Keratinocyte (primary cell): ENCODE results near the gene CDYL. TPM values are rescaled to one million over a fixed set of nuclear protein-coding genes. Genes with fewer than 3 reads are reported as not detected.

Experiments used
- DNase-seq: peaks from one replicate; pipeline ENCODE4 v3.0.0-alpha.2; 2011; ENCODE audit warnings: low read depth, missing footprints, low spot score
- FAIRE-seq: peaks from 2 replicates; lab custom pipeline; 2011; peaks lifted over from hg19 to GRCh38; lab: Jason Lieb, UNC
- H2AFZ ChIP-seq: 2 replicates; pipeline ENCODE4 v1.6.0; 2012; ENCODE audit warnings: low read length, control low read depth, inconsistent platforms; ENCODE audit not compliant: control insufficient read depth
- H3K27ac ChIP-seq: 2 replicates; pipeline ENCODE4 v1.5.1; 2011; ENCODE audit warnings: low read length; ENCODE audit not compliant: control insufficient read depth, insufficient read depth
- H3K27me3 ChIP-seq: 3 replicates; pipeline ENCODE4 v1.6.0; 2011; ENCODE audit warnings: low read length; ENCODE audit not compliant: control insufficient read depth, insufficient read depth; ENCODE audit errors: extremely low read depth
- H3K36me3 ChIP-seq, 2 experiments: 2 replicates in 1 of 2; 3 replicates in 1 of 2; pipeline ENCODE4 v1.5.1; 2011; ENCODE audit warnings: low read length in 2 of 2, mild to moderate bottlenecking in 1 of 2; ENCODE audit not compliant: control insufficient read depth in 2 of 2, insufficient read depth in 2 of 2; ENCODE audit errors: extremely low read depth in 1 of 2
- H3K4me1 ChIP-seq: 3 replicates; pipeline ENCODE4 v1.5.1; 2011; ENCODE audit warnings: low read length; ENCODE audit not compliant: control insufficient read depth, insufficient read depth; ENCODE audit errors: extremely low read depth
- H3K4me2 ChIP-seq: 3 replicates; pipeline ENCODE4 v1.6.0; 2011; ENCODE audit warnings: low read depth, low read length; ENCODE audit not compliant: control insufficient read depth, insufficient read depth; ENCODE audit errors: extremely low read depth
- H3K4me3 ChIP-seq, 3 experiments: fragments of 200-600 bp in 1 of 3; sonication (generic) in 1 of 3; 2 replicates in 2 of 3; 3 replicates in 1 of 3; pipeline ENCODE4 v1.5.1; 2011 to 2016; ENCODE audit warnings: low read length in 3 of 3, mild to moderate bottlenecking in 3 of 3, control low read depth in 2 of 3, inconsistent platforms in 1 of 3, low read depth in 1 of 3, mixed read lengths in 1 of 3, mixed run types in 1 of 3, moderate library complexity in 1 of 3; ENCODE audit not compliant: control insufficient read depth in 2 of 3, insufficient read depth in 2 of 3; ENCODE audit errors: extremely low read depth in 1 of 3
- H3K79me2 ChIP-seq: 2 replicates; pipeline ENCODE4 v1.6.0; 2012; ENCODE audit warnings: low read length; ENCODE audit not compliant: control insufficient read depth, insufficient read depth
- H3K9ac ChIP-seq: 3 replicates; pipeline ENCODE4 v1.6.0; 2011; ENCODE audit warnings: low read length; ENCODE audit not compliant: control insufficient read depth, insufficient read depth; ENCODE audit errors: extremely low read depth
- H3K9me1 ChIP-seq: 3 replicates; pipeline ENCODE4 v1.6.0; 2011; ENCODE audit warnings: low read length; ENCODE audit not compliant: control insufficient read depth, insufficient read depth; ENCODE audit errors: extremely low read depth
- H3K9me3 ChIP-seq: 2 replicates; pipeline ENCODE4 v1.5.1; 2012; ENCODE audit warnings: low read depth, low read length; ENCODE audit not compliant: control insufficient read depth
- H4K20me1 ChIP-seq: 3 replicates; pipeline ENCODE4 v1.6.0; 2011; ENCODE audit warnings: low read length; ENCODE audit not compliant: control insufficient read depth, insufficient read depth; ENCODE audit errors: extremely low read depth
- EZH2 ChIP-seq: IDR thresholded peaks from one replicate; pipeline ENCODE4 v1.6.1; 2012; ENCODE audit warnings: inconsistent platforms, mild to moderate bottlenecking, low read length, moderate library complexity
- dilution Hi-C: fragments of 300-500 bp; cut with MboI; formaldehyde crosslinking; loops from one replicate; pipeline ENCODE4 v1.7.0; 2020; ENCODE audit warnings: low sequenced_read_pairs; ENCODE audit not compliant: extremely low pct_ligation_motif_present
- polyA plus RNA-seq, 5 experiments: library from polyadenylated mRNA; depleted of rRNA in 3 of 5; stranded (reverse) in 3 of 5; stranded (forward) in 1 of 5; unstranded in 1 of 5; fragments of >200 nt; gene quantifications; 1 replicate in 1 of 5; 2 replicates in 3 of 5; 3 replicates in 1 of 5; pipeline versions ENCODE4 v1.2.1 to v1.2.3, GENCODE V29; 2011 to 2012; ENCODE audit warnings: missing spikeins in 2 of 5, low read depth in 1 of 5, low replicate concordance in 1 of 5
- TF ChIP-seq, protein P1 (sequence below), 3 experiments: IDR thresholded peaks in 1 of 3; conservative IDR thresholded peaks in 1 of 3; optimal IDR thresholded peaks in 1 of 3; 2 replicates in 2 of 3; 3 replicates in 1 of 3; pipeline versions ENCODE3 to v1.5.1; 2011; ENCODE audit warnings: low read length in 3 of 3, mild to moderate bottlenecking in 3 of 3, moderate library complexity in 2 of 3, control low read depth in 1 of 3, inconsistent platforms in 1 of 3; ENCODE audit not compliant: insufficient read depth in 2 of 3; ENCODE audit errors: extremely low read depth in 1 of 3

Gene CDYL
- polyA plus RNA-seq, 1 donor (not counting 4 experiments of a cell fraction or from before 2014, with no cell fraction given): 48.0 TPM

DNA sequence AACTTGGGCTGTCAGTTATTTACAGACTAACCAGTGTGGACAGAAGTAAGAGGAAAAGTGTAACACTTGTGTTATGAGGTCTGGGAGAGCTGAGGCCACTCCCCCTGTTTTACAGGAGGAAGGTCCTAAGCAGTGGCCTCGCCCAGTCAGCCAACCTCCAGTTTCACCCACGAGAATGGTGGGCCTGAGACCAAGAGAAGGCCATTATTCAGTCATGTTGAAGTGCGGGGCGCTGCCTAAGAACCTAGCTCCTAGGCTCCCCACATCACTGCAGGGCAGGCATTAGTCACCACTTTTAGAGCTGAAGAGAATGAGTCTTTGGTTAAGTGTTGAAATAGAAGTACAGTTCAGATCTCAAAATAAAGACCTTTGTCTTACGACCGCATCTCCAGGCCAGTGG, 27.9 kb downstream of the CDYL start:
- H4K20me1 ChIP-seq: peaks cover 43% of the 10 kb centered on the region
- peak overlapping the region; percentile 11 for H3K9ac ChIP-seq
- DNase-seq (peak; percentile 45), FAIRE-seq (peak; percentile 57)
- peak overlapping the region; percentile 45 for H3K27ac ChIP-seq
- no peaks in the 10 kb centered on the region for H3K9me3 ChIP-seq
- H3K4me1 ChIP-seq: peaks cover 35% of the 10 kb centered on the region
- H3K36me3 ChIP-seq: no peaks in the 10 kb centered on the region
- H3K9me1 ChIP-seq: peaks cover 9% of the 10 kb centered on the region
- TF ChIP-seq, protein P1, sequence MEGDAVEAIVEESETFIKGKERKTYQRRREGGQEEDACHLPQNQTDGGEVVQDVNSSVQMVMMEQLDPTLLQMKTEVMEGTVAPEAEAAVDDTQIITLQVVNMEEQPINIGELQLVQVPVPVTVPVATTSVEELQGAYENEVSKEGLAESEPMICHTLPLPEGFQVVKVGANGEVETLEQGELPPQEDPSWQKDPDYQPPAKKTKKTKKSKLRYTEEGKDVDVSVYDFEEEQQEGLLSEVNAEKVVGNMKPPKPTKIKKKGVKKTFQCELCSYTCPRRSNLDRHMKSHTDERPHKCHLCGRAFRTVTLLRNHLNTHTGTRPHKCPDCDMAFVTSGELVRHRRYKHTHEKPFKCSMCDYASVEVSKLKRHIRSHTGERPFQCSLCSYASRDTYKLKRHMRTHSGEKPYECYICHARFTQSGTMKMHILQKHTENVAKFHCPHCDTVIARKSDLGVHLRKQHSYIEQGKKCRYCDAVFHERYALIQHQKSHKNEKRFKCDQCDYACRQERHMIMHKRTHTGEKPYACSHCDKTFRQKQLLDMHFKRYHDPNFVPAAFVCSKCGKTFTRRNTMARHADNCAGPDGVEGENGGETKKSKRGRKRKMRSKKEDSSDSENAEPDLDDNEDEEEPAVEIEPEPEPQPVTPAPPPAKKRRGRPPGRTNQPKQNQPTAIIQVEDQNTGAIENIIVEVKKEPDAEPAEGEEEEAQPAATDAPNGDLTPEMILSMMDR (optimal IDR thresholded peaks at IDR 0.05 in 1 of 3, IDR thresholded peaks at IDR 0.05 in 1 of 3, conservative IDR thresholded peaks at IDR 0.05 in 1 of 3; ENCODE audit: extremely low read depth in 1 of 3, insufficient read depth in 2 of 3, low read length in 3 of 3): no peak
- TF ChIP-seq EZH2: no peak
- peak overlapping the region; percentile 44 for H3K4me2 ChIP-seq
- H3K79me2 ChIP-seq: peaks cover 98% of the 10 kb centered on the region
- dilution Hi-C loops: no loop called here
- no peak overlapping the region for H3K4me3 ChIP-seq
- H2AFZ ChIP-seq: no peak overlapping the region
- H3K27me3 ChIP-seq: no peaks in the 10 kb centered on the region

DNA sequence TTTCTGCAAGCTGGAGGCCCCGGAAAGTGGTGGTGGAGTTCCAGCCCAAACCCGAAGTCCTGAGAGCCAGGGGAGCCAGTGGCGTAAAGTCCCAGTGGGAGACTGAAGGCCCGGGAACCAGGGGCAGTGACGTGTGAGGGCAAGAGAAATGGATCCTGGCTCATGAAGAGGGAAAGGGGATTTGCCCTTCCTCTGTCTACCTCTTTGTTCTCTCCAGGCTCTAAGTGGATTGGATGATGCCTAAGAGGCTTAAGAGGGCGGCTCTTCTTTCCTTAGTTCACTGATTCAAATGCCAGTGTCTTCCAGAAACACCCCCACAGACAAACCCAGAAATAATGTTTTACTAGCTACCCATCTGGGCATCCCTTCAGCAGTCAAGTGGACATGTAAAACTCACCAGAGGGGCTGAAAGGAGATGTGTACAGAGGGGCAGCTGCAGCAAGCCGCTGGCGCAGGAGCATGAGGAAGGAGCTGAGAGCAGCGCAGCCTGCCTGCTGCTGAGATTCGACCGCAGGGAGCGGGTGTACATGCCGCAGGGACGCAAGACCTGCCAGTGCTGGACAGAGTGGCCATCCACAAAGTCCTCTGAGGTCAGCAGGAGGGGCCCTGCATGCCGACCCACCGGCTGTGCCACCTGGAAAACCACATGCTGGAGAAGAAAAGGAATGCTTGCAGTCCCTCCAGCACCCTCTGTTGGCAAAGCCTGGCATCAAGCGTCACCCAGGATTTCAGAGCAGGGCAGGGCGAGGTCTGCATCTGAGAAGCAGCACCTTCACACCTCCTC, 29.5 kb downstream of the CDYL start:
- FAIRE-seq (no peak), DNase-seq (no peak)
- no peaks in the 10 kb centered on the region for H3K27me3 ChIP-seq
- no peak overlapping the region for H3K4me2 ChIP-seq
- H2AFZ ChIP-seq: no peak overlapping the region
- TF ChIP-seq, protein P1 (optimal IDR thresholded peaks at IDR 0.05 in 1 of 3, IDR thresholded peaks at IDR 0.05 in 1 of 3, conservative IDR thresholded peaks at IDR 0.05 in 1 of 3; ENCODE audit: extremely low read depth in 1 of 3, insufficient read depth in 2 of 3, low read length in 3 of 3): peak; percentile 85 to 86 (median 86)
- no peak for TF ChIP-seq EZH2
- H3K27ac ChIP-seq: peak overlapping the region; percentile 16
- H3K36me3 ChIP-seq: no peaks in the 10 kb centered on the region
- no peak overlapping the region for H3K9ac ChIP-seq
- H3K79me2 ChIP-seq: peaks cover 95% of the 10 kb centered on the region
- H3K4me3 ChIP-seq: no peak overlapping the region
- H3K9me1 ChIP-seq: peaks cover 9% of the 10 kb centered on the region
- H3K4me1 ChIP-seq: peaks cover 45% of the 10 kb centered on the region
- H4K20me1 ChIP-seq: peaks cover 50% of the 10 kb centered on the region
- no peaks in the 10 kb centered on the region for H3K9me3 ChIP-seq
- dilution Hi-C loops: no loop called here
